Forelimb muscle (tissue), 1 donor: ENCODE measurements around the gene RASSF8. TPM values are rescaled to one million over a fixed set of nuclear protein-coding genes. Genes with fewer than 3 reads are reported as not detected.

Experiments
- DNase-seq: peaks from one replicate; pipeline ENCODE4 v3.0.0-alpha.2; 2013; ENCODE audit warnings: low read depth
- polyA plus RNA-seq: library from polyadenylated mRNA; unstranded; fragments of 120-200 nt; gene quantifications from one replicate; pipeline ENCODE4 v1.2.1, GENCODE V29; 2013; ENCODE audit not compliant: insufficient read length

RASSF8 gene
- polyA plus RNA-seq, 1 donor: 24.9 TPM

GRCh38 chr12:26102953-26103352 lies 144.5 kb downstream of the RASSF8 start:
- no peak for DNase-seq

GRCh38 chr12:26106347-26106746 lies 147.9 kb downstream of the RASSF8 start:
- no peak for DNase-seq

- no peak for DNase-seq
These were observed 150.4 kb downstream of the RASSF8 start for GRCh38 chr12:26108915-26109314.

DNA sequence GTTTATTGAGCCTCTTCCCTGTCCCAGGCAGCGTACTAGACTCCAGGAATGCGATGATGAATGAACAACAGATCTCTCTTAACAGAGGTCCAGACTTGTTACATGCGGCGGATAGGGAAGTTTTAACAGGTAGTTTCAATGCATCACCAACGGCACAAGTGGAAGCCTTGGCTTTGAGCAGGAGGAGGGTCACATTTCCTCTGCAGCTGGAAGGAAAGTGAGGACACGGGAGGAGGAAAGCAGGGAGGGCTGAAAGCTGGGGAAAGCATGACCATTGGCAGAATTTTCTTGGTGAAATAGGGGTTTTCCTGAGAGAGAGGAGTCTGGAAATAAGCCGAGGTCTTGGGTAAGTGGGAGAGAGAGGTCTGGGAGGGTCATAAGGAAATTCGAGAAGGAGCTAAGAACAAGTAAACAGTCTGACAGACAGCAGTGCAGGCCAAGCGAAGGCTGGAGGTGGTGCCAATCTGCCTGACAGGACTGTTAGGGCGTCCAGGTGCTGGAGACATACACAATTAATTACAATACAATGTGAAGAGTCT lies 150.9 kb downstream of the RASSF8 start:
- DNase-seq: no peak

DNA sequence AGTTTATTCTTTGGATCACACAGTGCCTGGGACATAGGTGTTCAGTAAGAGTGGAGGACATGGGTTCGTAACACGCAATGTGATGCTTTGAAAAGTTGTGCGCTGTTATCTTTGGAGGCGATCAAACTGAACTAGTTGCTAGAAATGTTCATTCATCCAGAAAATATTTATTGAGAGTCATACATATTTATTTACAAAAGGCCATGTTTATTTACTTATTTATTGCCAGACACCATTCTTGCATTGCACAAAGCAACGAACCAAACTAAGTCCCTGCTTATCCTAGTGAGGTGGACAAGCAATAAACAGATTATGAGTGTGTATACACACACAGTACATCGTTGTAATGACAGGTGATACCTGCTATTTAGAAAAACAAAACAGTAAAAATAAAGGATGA lies 153.8 kb downstream of the RASSF8 start:
- no peak for DNase-seq

DNA sequence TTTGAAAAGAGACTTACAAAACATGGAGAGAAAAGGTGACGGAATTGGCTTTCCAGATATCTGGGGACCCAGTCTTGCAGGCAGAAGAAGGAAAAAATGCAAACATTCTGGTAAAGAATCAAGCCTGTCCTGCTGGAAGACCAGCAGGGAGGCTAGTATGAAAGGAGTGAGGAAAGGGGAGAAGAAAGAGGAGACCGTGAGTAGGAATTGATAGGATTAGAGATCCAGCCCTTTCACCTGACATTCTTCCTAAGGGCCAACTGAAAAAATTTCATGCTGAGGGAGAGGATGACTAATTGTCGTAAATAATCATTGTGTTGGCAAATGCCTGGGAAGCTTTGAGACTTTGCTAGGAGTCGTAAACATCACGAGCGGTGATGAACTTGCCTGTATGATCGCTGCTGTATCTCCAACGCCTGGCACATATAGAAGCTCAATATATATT lies 154.2 kb downstream of the RASSF8 start:
- no peak for DNase-seq

GRCh38 chr12:26113181-26113654 lies 154.7 kb downstream of the RASSF8 start:
- DNase-seq: no peak

DNA sequence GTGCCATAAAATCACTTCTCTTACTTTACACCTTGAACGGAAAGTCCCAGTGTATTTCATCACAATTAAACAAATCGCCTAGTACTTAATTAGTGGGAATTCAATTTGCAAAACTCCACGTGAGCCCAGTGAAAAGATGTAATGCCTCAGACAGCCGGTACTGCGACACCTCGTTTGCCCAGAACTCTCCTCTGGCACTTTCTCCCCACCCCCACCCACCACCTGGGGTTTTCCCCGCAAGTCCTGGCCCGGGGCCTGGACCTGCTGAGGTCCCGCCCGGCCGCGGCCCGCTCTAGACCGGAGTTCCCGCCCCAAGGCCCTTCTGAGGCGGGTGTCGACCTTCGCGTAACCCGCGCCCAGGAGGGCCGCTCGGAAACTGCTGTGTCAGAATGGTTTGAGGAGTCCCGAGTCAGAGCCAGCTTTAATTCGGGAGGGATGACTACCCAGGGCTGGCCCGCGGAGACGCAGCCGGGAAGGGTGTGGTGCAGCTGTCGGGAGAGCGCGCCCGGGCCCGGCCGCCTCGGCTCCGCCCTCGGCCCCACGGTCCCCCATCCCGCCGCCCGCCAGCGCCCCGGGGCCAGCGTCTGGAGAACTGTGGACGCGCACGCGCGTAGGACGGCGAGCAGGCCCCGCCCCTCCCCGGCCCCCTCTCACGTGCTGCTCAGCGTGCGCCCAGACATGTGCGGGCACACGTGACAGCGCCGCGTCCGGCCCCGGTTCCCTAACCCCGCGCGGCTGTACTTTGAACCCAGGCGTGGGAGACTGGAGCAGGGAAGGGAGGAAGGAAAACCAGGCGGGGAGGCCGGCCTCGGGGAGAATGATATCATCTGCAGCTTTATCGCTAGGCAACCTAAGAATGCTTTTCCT lies 155.6 kb downstream of the RASSF8 start:
- DNase-seq: peak; percentile 69

GRCh38 chr12:26114720-26115401 lies 156.4 kb downstream of the RASSF8 start:
- no peak for DNase-seq

- no peak for DNase-seq
These were observed 158.6 kb downstream of the RASSF8 start for GRCh38 chr12:26116829-26117715.

DNA sequence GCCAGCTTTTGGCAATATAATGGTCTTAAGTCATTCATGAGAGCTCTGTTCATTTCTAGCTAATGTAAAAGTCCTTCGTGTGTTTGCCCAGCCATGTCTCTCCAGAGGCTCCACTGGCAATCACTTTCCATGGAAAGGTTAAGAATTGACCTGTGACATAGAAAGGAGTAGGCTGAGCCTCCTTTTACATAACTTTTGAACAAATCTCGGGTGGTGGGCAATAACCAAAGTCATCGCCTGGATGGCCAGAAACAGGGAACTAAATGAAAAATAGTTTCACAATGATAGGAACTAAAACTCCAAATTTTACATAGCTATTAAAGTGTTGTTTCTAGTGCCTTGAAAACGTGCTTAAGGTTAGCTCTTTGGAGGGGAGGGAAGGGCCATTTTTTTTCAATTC lies 159.8 kb downstream of the RASSF8 start:
- no peak for DNase-seq

DNA sequence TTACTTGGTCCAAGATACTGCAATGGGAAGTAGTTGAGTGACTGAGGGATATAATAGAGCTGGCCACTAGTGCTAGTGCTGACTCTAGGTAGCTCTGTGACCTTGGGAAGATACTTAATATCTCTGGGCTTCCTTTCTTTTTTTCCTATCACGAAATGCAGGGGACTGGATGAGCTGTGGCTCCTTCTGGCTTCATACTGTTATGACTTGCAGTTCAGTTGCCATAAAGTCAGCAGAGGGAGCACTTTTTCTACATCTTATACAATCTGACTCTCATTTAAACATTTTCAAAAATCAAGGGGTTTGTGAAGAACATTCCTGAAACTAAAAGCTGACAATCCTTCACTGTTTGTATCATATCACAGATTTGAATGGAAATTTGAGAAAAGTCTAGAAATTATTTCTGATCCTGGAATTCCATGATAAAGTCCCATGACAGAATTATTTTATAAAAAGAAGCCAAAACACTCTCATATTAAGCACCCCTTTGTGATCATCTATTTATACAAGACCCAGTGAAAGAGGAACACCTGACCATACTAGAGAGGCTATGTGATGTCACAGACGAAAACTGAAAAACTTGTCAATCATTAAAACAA lies 161.0 kb downstream of the RASSF8 start:
- DNase-seq: no peak

- DNase-seq: no peak
These were observed 162.2 kb downstream of the RASSF8 start for GRCh38 chr12:26120561-26121274.

DNA sequence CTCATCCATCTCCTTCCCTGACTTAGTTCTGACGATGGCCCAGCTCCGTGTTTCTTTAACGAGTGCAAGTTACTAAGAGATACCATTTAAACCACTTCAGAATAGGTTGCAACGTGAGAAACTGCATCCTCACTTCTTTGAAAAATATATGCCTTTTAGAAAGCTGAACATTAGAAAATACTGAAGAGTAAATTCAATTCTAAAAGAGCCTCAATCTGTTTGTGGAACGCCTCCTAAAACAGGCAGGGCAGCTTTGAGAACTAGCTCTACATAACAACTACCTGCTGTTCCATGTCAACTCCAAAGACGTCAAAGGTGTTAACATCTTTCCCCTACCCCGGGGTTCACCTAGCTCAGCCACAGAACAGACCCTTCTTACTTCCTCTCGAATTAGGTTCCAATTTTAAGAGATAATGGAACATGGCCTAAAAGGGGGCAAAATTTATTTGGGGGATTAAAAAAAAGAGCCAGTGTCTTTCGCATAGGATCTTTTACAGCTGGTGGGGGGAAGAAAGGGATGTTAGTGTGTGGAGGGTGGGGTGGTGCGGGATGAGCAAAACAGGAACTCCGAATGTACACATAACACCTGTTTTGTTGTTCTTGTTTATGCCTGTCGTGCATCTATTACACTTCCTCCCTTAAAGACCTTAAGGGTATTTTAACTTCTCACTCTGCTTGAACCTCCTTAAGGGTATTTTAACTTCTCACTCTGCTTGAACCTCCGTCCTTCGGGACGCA lies 163.0 kb downstream of the RASSF8 start:
- no peak for DNase-seq

DNA sequence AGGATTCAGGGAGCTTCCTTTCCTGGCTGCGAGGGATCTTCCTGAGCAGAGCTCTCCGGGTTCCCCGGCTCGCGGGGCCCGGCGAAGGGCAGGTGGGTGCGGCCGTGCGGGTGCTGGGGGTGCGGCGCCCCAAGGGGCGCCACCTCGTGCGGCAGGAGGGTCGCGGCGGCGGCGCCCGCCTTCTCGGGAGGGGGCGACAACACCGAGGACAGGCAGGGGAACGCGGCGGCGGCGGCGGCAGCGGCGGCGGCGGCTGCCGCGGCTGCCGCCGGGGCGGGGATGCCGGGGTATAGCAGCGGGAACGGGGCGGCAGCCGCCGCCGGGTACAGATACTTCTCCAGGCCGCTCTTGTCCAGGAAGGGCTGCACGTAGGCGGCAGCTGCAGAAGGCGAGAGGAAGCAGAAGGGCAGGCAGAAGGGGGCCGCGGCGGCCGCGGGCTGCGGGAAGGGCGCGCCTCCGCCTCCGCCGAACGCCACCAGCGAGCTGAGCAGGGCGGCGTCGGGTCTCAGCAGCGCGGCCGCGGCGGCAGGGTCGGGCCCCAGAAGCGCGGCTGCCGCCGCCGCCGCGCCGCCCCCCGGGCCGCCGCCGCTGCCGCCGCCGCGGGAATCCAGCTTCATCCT lies 163.7 kb downstream of the RASSF8 start:
- no peak for DNase-seq

- DNase-seq: no peak
These were observed 164.4 kb downstream of the RASSF8 start for GRCh38 chr12:26122681-26123481.

DNA sequence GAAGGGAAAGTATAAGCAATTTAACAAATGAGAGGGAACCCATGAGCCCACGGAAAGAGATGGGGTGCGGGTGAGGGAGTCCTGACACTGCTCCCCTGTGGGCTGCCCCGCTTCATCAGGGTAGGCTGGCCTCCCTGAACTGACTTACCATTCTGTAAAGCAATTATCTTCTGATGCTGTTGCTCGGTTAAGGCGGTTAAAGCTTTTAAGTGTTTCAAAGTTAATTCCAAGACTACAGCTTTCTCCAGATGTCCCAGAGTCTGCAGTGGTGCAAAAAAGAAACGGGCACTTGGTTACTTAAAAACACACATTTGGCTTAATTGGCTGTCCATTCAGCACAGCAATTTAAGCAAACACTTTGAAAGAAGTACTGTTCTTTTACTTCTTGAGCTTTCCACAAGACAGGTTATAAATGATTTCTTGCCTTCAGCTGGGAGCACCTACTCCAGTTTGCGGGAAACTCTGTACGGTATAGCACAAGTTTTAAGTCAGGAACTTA lies 165.0 kb downstream of the RASSF8 start:
- no peak for DNase-seq
